ENCODE measurements around the gene SDHAF3.
"Not testable (repeated sequence)": the region's sequence is repeated elsewhere in the genome, so short reads cannot be mapped to it uniquely, and the experiment has no call there.

The SDHAF3 gene

GRCh38 chr7:97126483-97127171 is 9.1 kb downstream of the SDHAF3 start:
- no peak for DNase-seq

- no peak for DNase-seq
Observed at GRCh38 chr7:97128736-97129135, 11.2 kb downstream of the SDHAF3 start.

DNA sequence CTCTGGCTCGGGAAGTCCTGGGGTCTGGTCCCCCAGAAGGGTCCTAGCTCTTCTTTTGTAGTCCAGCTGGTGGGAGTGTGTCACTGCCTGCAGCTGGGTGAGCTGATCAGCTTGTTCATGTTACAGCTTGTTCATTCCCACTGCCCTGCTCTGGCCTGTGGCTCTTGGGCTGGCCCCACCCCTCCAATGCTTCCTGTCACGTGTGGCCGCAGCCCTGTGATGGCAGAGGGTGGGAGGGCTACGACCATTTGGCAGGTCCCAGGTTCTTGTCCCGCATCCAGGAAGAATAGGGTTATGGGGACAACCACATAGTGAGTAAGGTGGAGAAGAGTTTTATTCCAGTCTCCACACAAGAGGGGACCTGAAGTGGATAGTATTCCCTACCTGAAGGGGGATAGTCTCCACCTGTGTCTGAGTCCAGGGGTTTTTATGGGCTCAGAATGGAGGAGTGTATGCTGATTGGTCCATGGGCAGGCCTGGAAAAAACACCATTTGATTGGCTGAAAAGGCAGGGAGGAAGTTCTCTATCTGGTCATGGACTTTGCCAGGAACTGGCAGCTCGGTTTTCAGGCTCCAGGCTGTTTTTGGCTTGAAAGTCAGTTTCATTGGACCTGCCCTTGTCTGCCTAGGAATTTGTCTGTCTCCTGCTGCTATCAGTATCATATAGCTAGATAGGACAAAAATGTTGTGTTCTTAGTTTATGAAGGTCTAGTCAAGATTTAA is 13.1 kb downstream of the SDHAF3 start:
- no peak for DNase-seq

GRCh38 chr7:97133159-97133558 is 15.7 kb downstream of the SDHAF3 start:
- no peak for DNase-seq

DNA sequence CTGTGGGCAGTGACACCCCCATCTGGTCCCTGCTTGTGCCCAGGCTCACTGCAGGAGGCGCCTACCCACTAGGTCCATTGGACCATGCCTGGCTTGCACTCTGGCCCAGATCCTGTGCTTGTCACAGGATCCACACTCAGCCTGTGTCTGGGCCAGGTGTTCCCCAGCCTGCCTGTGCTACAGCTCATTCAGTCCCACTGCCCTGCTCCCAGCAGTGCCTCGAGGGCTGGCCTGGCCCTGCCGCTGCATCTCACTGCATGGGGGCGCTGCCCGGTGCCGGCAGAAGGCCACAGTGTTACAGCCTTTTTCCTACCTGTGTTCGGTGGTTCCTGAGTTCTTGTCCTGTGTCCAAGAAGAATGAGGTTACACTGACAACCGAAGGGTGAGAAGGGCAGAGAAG is 21.3 kb downstream of the SDHAF3 start:
- no peak for DNase-seq

DNA sequence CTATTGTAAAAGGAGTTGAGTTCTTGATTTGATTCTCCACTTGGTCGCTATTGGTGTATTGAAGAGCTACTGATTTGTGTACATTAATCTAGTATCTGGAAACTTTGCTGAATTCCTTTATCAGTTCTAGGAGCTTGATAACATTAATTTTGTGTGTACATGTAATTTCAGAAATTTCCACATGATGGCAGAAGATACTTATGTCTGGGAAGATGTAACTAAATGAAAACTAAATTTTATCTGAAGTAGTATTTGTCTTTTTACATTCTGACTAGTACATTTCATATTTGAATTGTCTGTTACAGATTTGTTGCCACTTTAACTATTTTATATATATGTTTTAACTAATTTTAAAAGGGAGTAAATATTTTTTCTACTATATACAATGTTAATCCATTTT is 27.6 kb downstream of the SDHAF3 start:
- DNase-seq, result no peak

GRCh38 chr7:97149843-97150242 is 32.3 kb downstream of the SDHAF3 start:
- no peak for DNase-seq

- no peak for DNase-seq
Observed at GRCh38 chr7:97155897-97156418, 38.5 kb downstream of the SDHAF3 start.

GRCh38 chr7:97159984-97160383 is 42.5 kb downstream of the SDHAF3 start:
- DNase-seq, result not testable (repeated sequence)

DNA sequence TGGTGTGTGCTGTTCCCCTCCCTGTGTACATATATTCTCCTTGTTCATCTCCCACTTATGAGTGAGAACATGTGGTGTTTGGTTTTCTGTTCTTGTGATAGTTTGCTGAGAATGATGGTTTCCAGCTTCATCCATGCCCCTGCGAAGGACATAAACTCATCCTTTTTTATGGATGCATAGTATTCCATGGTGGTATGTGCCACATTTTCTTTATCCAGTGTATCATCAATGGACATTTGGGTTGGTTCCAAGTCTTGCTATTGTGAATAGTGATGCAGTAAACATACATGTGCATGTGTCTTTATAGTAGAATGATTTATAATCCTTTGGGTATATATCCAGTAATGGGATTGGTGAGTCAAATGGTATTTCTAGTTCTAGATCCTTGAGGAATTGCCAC is 44.1 kb downstream of the SDHAF3 start:
- not testable (repeated sequence) for DNase-seq

DNA sequence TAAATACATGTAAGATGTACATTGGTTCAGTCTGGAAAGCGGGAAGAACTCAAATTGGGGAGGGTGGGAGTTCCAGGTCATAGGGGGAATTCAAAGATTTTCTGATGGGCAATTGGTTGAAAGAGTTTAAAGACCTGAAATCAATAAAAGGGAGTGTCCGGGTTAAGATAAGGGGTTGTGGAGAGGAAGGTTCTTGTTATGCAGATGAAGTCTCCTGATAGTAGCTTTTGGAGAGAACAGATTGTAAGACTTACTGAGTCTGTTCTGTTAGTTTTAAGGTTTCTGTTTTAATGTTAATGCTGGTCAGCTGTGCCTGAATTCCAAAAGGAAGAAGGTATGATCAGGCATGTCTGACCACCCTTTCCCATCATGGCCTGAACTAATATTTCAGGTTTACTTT is 48.8 kb downstream of the SDHAF3 start:
- no peak for DNase-seq

GRCh38 chr7:97167176-97167575 is 49.7 kb downstream of the SDHAF3 start:
- no peak for DNase-seq

DNA sequence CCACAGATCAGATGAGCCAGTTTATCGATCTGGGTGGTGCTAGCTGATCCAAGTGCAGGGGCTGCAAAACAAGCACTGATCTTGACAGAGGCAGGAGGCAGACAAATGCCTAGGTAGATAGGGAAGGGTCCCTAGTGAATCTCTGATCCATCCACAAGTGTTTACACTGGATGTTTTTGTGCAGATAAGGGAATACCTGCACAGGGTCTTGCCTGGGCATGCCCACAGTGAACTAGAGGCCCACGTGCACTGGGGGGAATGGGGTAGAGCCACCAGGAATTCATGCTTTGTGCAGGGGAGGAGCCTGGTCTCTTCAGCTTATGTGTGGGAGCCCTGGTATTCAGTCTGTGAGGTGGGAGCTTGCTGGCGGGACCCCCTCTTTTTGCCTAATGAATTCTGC is 50.3 kb downstream of the SDHAF3 start:
- no peak for DNase-seq

- DNase-seq, result no peak
Observed at GRCh38 chr7:97174303-97174702, 56.8 kb downstream of the SDHAF3 start.

GRCh38 chr7:97179454-97180104 is 62.1 kb downstream of the SDHAF3 start:
- no peak for DNase-seq

- no peak for DNase-seq
Observed at GRCh38 chr7:97187067-97187466, 69.6 kb downstream of the SDHAF3 start.

DNA sequence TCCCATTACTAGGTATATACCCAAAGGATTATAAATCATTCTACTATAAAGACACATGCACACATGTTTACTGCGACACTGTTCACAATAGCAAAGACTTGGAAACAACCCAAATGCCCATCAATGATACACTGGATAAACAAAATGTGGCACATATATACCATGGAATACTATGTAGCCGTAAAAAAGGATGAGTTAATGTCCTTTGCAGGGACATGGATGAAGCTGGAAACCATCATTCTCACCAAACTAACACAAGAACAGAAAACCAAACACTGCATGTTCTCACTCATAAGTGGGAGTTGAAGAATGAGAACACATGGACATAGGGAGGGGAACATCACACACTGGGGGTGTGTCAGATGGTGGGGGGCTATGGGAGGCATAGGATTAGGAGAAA is 78.7 kb downstream of the SDHAF3 start:
- DNase-seq, result not testable (repeated sequence)

GRCh38 chr7:97198596-97198995 is 81.1 kb downstream of the SDHAF3 start:
- DNase-seq, result no peak

DNA sequence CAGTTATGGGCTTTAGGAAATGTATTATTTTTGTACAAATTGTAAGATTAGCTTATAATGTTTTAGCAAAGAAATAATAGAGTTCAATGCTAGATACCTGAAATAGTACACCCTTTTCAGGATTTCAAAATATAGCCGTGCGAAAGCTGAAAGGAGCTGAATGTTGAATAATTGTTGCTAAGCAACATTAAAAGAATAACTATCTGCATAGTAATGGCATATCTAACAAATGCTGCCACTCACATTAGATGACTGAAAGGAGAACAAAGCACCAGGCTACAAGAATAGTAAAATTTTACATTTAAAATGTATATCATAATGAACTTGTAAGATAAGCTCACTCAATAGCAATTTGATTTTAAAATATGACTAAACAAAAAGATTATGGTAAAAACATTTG is 82.5 kb downstream of the SDHAF3 start:
- DNase-seq, result no peak

DNA sequence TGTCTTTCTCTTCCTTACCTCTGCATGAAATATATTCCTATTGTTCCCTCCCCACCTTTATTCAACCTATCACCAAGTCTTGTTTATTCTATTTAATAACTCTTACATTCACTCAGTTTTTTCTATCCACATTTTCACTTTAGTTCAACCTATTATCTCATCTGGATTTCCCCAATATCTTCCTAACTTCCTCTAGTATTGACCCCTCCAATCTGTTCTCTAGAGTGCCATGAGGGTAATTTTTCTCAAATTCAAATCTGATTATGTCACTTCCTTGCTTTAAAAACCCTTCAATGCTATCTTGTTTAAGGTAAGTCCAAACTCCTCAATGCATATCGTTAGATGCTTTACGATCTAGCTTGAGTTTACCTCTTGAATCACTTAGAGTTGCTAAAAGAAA is 86.5 kb downstream of the SDHAF3 start:
- no peak for DNase-seq

GRCh38 chr7:97204821-97205220 is 87.3 kb downstream of the SDHAF3 start:
- DNase-seq, result no peak

- no peak for DNase-seq
Observed at GRCh38 chr7:97215556-97215955, 98.1 kb downstream of the SDHAF3 start.

DNA sequence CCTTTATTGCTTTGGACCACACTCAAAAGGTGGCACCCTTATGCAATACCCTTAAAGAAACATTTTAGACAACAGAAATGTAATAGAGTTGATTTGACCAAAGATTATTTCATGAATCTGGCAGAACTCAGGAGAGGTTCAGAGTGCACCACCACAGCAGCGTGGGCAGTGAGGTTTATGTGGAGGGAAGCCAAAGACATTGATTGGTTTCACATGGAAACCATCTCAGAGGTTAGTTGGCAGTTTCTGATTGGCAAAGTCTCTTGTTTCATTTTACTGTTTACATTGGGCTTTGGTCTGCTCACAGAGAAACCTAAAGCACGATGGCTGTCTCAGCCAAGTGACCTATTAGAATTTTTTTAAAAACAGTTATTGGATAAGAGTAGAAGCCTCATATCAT is 101.3 kb downstream of the SDHAF3 start:
- DNase-seq, result no peak

- no peak for DNase-seq
Observed at GRCh38 chr7:97219237-97219636, 101.7 kb downstream of the SDHAF3 start.

All from right forelimb (tissue), 1 donor.